GM13976 (cell line): ENCODE results near the gene TMEM245.
A peak's percentile ranks its signal among the peaks of the same experiment; 100 is the strongest.

Experiments used
- DNase-seq: peaks from one replicate; pipeline ENCODE4 v3.0.0; 2012; ENCODE audit warnings: low spot score
- CTCF ChIP-seq: IDR thresholded peaks from 2 replicates; pipeline ENCODE4 v1.5.1; 2012; ENCODE audit warnings: borderline replicate concordance, mild to moderate bottlenecking; ENCODE audit not compliant: insufficient read depth; ENCODE audit errors: extremely low read depth, missing control alignments, control extremely low read depth
- in situ Hi-C: fragments of 300-500 bp; cut with MboI; formaldehyde crosslinking; loops from one replicate; pipeline ENCODE4 v1.12.0; 2022; ENCODE audit warnings: low sequenced_read_pairs, mixed read lengths, inconsistent platforms; ENCODE audit not compliant: unreplicated experiment

The TMEM245 gene

GRCh38 chr9:109088221-109088620 lies 31.5 kb downstream of the TMEM245 start:
- TF ChIP-seq CTCF: no peak
- DNase-seq: no peak
- in situ Hi-C loops: no loop called here

- no peak for DNase-seq
- in situ Hi-C loops: no loop called here
- no peak for TF ChIP-seq CTCF
Observed at GRCh38 chr9:109087795-109088194, 32.0 kb downstream of the TMEM245 start.

GRCh38 chr9:109086221-109086620 lies 33.5 kb downstream of the TMEM245 start:
- DNase-seq: peak; percentile 48
- no peak for TF ChIP-seq CTCF
- in situ Hi-C loops: no loop called here

- TF ChIP-seq CTCF: no peak
- DNase-seq: no peak
- in situ Hi-C loops: no loop called here
Observed at GRCh38 chr9:109085510-109085909, 34.2 kb downstream of the TMEM245 start.

- DNase-seq: no peak
- TF ChIP-seq CTCF: no peak
- in situ Hi-C loops: no loop called here
Observed at GRCh38 chr9:109083813-109084405, 35.8 kb downstream of the TMEM245 start.

GRCh38 chr9:109083141-109083540 lies 36.6 kb downstream of the TMEM245 start:
- TF ChIP-seq CTCF: no peak
- no peak for DNase-seq
- in situ Hi-C loops: no loop called here
